OCI-M2 (cell line): ENCODE data around the gene CTSS.

ENCODE experiments used
- DNase-seq: peaks from one replicate; lab custom pipeline; 2025; ENCODE audit not compliant: unreplicated experiment; lab: John Stamatoyannopoulos, UW

CTSS gene

GRCh38 chr1:150706091-150706490 is 59.5 kb downstream of the CTSS start:
- no peak for DNase-seq

DNA sequence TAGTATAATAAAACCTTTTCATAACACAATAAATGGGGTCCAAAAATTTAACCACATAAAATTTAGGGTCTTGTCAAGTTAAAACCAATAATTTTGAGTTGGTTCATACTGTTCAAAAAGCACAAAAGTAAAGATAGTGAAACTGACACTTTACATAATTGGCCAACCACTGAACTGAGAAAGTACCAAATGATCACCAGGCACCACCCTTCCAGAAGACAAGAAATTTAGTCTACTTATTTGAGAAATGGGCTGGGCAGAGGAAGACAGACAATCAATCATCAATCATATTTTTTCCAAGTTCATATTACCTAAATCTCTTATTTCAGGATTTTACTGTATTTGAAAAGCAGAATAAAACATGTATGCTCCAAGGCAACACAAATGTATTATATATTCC is 62.2 kb downstream of the CTSS start:
- no peak for DNase-seq

DNA sequence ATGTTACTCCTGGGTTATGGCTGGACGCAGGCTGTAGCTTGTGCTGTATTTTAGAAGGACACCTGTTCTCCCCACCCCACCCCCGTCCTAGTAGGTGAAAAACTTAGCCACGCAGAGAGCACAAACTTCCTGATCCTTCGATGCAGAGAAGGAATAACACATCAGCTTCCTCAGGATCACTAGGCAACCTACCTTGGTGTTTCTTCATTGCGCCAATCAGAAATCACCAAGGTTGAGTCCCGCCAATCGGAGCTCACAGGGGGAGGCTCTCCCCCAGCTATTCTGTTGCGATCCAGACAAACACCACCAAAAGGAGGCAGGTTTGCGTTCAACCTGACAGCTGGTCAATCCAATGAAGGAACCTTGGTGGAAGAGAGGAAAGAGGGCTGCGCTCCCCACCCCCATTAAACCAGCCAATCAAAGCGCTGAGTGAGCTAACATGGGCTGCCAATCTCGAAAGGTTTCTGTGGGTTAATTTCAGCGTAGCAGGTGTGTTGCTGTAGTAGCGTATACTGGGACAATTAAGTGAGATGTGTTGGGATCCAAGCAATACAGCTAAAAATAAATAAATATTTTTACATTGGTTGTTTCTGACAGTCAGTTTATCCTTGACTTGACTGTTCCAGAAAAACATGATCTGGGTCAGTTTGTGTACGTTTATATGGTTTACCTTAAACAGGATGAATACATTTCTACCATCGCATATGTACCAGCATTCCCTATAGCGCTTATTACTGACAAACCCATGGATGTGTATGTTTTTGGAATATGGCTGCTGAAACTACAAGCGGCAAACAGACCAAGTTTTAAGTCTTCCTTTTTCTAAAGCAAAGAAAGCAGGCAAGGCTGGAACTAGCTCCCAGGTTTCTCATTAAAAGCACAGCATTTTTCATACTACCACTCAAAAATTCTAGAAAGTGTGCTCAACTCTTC is 68.3 kb downstream of the CTSS start, which contains the start of gene GOLPH3L:
GOLPH3L (minus strand) TSS at position 160 of the 933 bp plus-strand sequence. CDS start 2,316 bp downstream, outside the sequence.
- peak; percentile 83 for DNase-seq

- DNase-seq = no peak
Observed at GRCh38 chr1:150696590-150696989, 69.0 kb downstream of the CTSS start.

GRCh38 chr1:150696162-150696561 is 69.4 kb downstream of the CTSS start:
- no peak for DNase-seq

DNA sequence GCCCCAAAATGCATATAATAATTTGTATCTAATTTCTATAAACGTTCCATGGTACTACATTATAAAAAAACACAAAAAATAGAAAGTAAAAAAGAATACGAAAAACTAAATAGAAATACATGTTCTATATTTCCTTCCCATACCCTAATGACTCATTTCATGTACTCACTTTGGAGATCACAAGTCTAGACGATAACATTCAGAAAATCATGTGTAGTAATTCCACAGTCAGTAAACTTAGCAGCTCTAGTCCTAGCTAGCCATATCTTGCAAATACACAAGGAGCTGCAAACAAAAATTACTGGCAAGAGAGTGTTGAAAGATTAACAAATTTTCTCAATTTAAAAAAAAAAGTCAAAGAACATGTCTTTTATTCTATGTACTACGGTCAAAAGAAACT is 70.0 kb downstream of the CTSS start:
- no peak for DNase-seq

GRCh38 chr1:150692720-150693119 is 72.9 kb downstream of the CTSS start:
- DNase-seq = no peak

DNA sequence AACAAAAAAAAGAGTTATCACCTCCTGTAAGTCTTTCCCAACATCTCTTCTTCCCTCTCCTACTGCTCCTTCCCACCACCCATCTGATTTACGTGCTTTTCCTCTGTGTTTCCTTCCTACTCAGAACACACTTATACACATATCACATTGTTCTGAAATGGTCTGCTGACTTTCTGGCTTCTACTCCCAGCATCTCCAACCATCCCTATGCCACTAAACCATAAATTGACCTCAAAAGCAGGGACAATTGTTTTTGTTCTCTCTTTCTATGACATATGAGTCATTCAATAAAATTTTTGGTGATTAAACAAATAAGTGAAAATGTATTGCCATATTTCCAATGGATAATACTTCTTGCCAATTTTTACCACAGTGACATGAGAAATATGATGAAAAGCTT is 76.8 kb downstream of the CTSS start:
- no peak for DNase-seq

DNA sequence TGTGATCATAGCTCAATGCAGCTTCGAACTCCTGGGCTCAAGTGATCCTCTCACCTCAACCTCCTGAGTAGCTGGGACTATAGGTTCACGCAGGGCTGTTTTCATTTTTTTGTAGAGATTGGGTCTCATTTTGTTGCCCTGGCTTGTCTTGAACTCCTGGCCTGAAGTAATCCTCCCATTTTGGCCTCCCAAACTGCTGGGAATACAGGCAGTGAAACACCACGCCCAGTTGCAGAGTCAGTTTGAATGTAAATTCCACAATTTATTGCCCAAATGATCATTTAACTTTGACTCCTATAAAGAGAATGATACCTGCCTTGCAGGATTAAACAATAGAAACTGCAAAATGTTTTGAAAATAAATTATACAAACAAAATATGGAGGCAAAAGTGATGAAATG is 79.3 kb downstream of the CTSS start:
- no peak for DNase-seq

- no peak for DNase-seq
Observed at GRCh38 chr1:150683914-150684313, 81.7 kb downstream of the CTSS start.
